ENCODE measurements around the gene SKI.
"Not testable (repeated sequence)": the region's sequence is repeated elsewhere in the genome, so short reads cannot be mapped to it uniquely, and the experiment has no call there.

The SKI gene

DNA sequence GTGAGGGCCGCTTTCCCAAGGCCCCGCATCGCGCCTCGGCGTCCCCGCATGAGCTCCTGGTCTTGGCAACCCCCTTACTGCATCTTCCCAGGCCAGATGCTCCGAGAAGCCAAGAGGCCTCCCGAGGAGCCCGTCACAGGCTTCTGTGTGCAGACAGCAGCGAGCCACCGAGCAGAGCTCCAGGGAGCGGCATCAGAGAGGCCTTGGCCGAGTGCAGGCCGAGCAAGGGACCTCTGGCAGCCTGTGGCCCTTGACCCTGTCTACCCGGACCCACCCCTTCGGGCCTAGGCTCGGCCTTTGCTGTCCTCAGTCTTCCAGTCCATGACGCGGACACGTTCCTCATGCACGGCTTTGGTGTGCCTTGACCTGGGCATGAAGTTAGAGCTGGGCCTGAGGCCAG lies 99.7 kb downstream of the SKI start:
- DNase-seq, result no peak

DNA sequence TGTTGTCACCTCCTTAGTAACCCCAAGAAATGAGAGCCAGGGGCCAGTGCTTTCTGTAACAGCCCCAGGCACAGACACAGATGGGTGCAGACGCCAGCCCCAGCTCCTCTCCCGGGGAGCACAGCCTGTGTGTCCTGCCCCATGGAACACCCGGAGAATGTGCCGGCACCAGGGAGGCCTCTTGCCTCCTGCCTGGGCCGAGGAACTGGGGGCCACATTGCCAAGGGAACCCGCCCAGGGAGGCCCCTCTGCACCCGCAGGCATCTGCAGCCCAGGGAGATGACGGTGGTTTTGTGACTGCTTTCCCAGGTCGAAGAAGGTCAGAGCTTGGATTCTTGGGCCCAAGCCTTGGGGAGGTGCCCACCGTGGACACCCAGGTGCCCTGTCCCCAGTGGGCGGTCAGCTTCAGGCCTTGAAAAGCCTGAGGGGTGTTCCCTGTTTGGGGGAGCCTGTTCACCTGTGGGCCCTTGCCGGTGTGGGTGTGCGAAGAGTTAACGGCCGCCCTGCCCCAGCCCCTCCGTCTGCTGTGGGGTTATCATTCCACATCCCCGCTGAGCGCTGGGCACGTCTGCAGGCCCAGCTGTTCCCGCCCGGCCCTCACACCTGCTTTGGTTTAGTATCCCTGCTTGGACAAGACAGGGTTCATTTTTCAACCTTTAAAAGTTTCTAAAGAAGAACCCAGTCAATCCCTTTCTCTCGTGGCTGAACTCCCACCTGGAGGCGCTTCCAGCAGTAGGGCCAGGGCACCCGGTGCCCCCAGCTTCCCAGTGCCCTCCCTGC lies 100.7 kb downstream of the SKI start:
- DNase-seq, result no peak

DNA sequence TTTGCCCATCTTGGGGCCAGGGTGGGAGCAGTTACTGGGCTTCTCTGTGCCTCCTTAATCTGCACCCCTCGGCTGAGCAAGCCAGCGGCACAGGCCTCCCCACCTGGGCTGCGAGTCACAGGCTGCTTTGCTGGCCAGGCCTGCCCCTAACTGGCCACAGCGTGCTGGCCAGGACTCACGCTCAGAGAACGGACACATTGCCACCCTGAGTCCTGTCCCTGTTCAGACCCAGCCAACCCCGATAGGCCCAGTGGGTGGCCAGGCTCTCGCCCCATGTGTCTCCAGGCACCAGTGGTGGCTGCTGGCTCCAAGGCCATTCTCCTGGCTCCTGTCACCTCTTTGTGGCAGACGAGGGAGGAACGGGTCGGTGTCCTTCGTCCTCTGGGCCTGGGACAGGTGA lies 101.9 kb downstream of the SKI start:
- DNase-seq, result no peak

DNA sequence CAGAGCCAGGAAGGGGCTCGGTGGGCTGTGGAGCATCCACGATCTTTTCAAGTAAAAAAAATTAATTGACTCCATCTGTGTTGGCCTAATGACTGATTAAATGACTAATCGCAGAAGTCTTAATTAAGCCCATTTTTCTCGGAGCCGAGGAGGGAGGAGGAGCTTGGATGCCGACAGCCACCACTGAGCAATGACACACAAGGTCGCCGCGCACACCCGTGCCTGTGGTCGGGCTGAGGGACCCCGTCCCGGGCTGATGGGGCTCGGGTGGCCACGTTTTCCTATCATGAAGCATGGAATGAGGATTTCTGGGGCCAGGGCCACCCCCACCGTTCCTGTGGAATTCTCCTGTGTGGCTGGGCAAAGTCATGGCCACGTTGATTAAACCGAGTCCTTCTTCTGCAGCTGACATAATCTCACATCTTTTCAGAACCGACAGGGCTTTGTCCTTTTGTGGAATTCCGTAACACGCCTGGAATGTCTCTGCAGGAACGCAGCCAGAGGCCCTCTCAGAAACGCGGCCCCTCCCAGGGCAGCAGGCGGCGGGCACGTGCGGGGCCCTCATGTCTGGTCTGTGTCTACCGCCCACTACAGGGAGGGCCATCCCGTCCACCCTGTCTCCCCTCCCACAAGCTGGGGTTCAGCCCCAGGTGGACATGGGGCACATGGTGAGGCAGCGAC lies 102.5 kb downstream of the SKI start:
- no peak for DNase-seq

DNA sequence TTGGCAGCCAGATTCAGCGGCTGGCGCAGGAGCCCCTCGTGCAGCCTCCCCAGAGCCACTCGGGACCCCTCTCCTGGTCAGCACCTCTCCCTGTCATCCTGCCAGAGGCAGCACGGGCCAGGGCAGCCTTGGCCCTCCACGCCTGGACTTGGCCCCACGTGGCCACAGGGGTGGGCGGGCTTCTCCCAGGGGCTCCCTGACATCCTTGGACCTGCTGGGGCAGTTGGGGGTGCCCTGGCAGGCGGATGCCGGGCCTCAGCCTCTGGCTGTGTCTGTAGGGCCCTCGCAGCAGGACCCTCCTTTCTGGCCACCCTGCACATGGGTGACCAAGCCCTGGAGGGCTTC lies 103.1 kb downstream of the SKI start:
- no peak for DNase-seq

DNA sequence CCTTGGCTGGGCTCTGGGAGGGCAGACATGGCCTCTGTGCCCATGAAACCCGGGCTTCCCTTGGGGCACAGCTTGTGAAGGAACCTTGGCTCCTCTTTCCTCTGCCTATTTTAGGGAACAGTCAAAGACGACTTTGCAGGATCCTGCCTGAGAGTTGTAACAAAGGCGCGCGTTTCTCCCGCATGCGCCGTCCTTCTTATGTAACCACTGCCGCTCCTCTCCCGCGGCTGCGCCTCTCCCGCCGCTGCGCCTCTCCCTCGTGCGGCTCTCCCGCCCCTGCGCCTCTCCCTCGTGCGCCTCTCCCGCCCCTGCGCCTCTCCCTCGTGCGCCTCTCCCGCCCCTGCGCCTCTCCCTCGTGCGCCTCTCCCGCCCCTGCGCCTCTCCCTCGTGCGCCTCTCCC lies 103.5 kb downstream of the SKI start:
- DNase-seq, result not testable (repeated sequence)

DNA sequence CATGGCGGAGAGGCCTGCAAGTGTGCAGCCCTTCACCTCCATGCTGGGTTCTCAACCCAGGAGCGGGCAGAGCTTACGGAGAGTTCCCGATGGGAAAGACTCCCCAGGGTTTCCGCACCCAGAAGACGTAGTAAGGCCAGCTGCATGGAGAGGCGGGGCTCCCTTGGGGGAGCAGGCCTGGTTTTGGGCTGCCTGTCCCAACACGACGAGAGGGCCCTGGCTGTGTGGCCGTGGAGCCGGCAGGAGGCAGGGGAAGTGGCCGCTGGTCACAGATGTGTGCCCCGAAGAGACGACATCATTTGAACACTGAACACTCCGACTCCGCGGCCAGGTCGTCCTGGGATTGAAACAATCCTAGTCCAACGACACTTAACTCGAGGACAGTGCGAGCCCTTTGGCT lies 106.2 kb downstream of the SKI start:
- no peak for DNase-seq

DNA sequence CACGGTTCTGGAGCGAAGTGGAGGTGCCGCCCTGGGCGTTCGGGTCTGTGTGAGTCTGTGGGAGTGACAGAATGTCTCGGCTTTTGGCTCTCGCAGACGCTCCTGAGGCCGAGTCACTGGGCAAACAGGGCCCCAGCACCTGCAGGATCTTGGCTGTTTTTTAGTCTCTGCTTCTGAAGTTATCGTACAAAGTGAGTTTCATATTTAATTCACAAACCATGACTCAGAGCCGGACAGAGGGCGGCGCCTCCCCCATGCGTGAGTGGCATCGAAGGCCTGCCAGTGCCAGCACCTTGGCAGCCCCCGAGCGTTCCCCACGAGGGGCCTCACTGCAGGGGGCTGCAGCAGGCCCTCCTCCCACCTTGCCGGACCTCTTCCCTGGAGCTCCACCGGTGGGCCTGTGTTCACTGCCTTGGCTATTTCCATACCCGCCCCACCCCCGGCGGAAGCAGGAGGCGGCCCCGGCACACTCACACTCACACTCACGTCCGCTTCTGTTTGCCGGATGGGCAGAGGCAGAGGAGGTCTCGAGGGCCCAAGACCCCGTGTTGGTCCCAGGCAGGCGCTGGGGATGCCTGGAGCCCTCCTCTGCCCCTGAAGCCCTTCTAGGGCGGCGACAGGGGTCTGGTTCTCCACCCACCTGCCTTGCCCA lies 106.9 kb downstream of the SKI start:
- DNase-seq, result no peak

DNA sequence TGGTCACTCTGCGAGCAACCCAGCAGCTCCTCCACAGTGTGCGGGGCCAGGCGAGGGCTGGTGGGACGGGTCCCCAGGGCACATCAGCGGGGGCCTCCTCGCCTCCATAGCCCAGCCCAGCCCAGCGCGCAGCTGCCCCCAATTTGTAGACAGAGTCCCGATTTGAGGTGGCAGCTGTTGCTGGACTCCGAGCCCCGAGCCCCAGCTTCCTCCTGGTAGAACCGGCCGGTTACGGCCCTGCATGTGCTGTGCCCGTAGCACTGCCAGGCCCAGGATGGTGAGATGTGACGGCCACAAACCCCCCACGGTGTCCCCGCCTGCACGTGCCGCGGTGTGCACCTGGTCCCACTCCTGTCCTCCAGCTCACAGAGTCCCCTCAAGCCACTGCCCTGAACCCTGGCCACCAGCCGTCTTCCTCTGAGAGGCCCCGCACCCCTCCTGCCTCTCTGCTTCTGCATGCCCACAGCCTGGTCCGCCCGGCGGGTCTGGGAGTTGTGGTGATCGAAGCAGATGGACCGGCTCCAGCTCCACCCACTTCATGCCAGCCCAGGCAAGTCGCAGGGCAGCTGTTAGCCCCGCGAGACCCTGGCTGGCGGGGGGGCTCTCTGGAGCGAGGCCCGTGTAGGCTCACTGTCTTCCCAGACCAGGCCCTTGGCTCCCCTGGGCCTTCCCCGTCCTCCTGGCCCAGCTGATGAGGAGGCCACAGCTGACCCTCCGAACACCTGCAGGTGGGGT lies 107.8 kb downstream of the SKI start:
- DNase-seq, result no peak

DNA sequence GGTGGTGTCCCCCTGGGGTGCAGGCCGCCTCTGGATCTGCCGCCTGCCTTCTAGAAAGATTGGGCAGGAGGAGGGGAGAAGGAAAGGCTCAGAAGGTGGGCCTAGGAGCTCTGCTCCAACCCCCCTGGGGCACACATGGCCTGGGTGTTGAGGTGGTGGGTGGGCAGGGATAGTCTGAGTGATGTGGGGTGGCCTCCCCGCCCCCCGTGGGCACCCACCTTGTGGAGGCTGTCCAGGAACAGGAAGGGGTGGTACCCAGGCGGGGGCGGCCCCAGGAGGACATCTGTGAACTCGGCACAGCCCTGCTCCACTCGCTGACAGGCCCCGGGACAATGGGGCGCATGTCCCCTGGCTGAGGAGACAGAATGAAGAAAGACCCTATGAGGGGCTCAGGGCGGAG lies 108.4 kb downstream of the SKI start:
- DNase-seq, result no peak

DNA sequence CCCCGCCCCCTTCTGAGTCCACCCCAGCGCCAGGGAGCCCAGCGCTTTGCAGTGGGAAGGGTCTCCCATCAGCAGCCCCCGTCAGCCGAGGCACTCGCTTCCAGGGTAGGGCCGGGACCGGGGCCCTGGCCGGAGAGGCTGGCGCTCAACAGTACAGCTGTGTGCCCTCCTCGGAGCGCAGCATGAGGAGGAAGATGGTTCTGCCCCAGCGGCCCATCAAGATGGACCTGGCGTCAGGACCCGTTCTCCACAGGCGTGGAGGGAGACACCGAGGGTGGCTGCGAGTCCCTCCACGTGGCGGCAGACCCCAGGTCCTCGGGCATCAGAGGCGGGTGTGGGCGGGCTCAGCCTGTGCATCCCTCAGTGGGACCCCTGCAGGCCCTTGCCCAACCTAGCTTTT lies 109.0 kb downstream of the SKI start:
- no peak for DNase-seq

DNA sequence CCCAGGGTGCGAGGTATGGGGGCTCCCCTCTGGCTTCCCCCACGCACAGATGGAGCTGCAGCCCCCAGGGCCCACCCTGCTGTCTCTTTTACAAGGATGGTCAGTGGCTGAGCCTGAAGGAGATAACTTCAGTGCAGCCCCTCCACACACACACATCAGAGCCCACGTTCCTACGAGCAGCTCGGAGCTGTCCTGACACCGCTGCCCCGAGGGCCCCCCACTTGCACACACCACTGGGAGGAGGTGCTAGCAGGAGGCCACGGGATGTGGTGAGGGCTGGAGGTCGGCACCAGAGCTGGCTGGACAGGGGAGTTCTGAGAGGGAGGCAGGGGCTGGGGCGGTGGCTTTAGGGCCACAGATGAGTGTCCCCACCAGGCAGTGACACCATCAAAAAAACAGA lies 109.4 kb downstream of the SKI start:
- no peak for DNase-seq

DNA sequence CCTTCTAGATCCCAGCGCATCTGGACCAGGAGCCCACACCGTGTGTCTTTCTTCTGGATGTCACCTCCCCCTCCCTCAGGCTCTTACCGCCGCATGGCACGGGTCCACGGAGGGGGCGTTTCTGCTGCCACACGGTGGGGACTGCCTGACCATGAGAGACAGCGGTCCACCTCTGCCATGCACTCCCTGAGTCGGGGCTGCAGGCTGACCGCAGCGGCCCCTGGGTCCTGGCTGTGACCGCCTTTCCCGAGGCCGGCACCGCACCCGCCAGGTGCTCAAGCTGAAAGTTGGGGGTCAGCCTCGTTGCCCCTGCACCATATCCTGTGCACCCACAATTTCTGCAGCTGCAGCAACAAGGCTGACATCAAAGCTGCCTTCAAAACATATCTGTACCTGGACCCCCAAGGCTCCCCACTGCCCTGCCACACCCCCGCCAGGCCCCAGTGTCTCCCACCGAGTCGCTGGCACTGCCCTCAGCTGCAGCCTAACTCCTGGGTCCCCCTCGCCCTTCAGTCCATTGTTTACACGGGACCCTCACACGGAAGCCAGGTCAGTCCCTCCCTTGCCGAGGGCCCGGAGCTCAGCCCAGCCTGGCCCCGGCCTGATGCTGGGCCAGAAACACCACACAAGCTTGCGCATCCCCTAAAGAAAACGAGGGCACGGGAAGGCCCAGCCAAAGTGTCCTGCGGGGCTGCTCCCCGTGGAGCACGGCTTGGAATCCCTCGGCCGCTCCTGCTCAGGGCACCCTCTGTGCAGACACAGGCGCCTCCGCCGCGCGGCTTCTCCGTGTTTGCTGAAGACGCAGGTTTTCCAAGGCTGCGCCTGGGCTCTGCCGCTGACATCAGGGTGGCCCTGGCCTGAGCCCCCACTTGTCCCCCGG lies 111.3 kb downstream of the SKI start:
- DNase-seq, result no peak

DNA sequence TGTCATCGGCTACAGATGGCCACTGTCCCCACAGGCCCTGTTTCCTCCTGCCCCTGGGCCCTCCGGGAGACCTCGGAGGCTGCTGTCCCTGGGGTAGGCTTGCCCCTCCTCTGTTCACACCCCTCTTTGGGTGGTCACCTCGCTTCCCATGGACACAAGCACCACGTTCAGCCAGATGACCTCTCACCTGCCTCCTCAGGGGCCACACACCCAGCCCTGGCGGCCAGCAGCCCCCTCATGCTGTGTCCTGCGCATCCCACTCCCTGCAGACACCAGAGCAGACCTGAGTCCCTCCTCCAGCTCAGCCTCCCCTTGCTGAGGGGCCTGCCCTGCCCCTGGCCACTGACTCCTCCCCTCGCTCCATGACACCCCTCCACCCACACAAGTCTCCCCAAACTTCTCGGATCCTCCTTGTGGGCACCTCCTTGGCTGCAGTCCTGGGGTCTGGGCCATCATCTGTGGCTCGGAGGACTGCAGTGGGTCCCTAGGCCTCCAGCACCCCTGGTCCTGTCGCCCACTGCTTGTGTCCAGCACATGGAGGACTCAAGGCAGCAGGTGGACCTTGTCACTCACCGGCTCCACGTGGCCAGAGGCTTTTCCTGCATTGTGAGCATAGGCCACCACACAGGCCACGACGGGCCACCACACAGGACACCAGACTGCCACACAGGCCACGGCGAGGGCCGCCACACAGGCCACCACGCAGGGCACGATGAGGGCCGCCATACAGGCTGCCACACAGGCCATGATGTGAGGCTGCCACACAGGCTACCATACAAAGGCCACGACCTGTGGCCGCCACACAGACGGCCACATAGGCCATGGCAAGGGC lies 112.2 kb downstream of the SKI start:
- no peak for DNase-seq

DNA sequence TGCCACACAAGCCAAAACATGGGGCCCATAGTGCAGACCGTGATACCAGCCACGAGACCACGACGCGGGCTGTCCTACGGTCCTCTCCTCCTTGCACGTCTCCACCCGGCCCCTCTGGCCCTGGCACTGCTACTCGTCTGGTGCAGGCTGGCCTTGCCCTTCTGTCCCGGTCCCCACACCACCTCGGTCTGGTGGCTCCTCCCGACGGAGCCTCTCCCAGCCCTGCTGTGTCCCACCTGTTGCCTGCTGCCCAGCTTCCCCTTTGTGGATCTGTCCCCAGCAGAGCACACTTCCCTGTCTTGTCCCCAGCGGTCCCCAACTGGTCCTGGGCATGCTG lies 112.8 kb downstream of the SKI start:
- no peak for DNase-seq

DNA sequence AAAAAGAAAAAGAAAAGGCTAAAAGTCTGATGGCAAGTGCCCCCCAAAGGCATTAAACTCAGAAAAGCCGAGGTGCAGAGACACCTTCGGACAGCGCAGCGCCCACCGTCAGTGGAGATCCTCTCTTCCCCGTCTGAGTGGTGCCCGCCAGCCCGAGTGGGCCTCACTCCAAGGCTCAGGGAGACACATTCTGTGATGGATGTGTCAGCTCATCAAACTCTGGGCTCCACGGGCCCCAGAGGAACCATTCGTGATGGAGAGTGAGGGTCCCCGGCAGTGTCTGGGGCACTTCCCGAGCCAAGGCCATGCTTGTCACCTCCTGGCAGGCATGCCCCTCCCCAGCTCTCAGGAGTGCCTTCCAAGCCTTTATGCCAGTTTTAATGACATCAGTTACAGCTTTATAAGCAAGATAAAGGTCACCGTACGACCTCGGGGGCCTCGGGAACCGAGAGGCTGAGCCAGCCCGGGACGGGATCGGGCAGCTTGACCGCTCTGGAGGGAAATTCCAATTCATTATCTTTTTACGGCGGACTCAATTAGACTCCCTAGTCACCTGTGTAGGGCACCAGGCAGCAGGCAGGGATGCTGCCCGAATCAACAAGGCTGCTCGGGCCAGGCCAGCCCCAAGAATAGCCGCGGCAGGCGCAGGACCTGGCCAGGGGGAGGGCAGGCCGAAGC lies 113.7 kb downstream of the SKI start:
- DNase-seq, result no peak

DNA sequence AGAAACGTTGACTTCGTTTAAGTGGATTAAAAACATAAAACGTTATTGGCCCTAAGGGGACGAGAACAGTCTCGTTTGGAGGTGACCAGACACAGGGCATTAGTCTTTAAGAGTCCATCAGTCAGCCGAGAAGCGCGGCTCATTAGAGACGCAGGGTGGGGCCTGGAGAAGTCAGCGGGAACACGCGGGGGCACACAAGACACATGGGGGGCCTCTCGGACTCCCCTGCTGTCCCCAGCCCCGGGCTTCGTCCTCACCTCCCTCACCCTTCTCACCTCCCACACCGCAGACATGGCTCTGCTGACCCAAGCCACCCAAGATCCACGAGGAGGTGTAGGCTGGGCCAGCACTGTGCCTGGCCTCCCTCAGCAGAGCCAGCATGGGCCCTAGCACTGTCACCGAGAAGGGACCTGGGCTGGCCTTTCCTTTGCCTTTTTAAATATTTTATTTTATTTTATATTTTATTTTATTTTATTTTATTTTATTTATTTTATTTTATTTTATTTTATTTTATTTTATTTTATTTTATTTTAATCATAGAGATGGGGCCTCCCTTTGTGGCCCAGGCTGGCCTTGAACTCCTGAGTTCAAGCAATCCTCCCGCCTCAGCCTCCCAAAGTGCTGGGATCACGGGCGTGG lies 114.4 kb downstream of the SKI start:
- DNase-seq, result no peak

DNA sequence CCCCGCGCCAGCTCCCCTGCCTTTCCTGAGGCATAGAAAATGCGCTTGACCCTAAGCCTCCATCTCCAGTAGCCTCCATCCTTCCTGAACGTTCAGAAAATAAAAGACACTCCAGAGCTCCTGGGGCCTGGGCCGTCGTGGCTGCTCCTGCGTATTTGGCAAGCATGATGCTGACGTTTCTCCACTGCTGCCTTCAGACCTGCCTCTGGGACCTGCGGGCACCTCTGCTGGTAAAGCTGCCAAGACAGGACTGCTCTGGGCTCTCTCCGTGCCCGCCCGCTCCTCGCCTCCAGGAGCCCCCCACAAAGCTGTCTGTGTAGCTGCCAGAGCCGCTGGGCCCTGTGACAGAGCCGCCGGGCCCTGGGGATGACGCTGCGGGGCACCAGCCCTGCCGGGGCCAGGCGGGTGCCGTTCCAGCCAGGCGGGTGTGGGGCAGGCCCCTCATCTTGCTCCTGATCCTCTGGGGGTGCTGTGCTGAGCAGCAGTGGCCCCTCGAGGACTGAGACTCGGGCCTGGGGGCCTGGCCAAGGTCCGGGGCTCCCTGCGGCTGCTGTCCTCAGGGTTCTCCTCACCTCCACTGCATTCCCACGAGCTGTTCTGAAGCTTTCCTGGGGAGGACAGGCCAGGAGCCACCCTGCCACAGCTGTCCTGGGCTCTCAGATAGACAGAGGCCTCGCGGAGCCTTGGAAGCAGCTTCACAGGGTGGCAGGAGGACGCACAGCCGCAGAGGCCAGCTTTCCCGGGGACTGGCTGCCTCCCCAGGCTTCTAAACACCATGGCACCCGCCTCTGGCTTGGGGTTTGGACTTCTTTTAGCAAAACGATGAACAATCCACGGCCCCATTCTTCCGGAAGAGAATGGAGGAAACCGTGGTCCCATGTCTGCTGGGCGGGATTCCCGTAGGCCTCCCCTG lies 115.2 kb downstream of the SKI start:
- no peak for DNase-seq

DNA sequence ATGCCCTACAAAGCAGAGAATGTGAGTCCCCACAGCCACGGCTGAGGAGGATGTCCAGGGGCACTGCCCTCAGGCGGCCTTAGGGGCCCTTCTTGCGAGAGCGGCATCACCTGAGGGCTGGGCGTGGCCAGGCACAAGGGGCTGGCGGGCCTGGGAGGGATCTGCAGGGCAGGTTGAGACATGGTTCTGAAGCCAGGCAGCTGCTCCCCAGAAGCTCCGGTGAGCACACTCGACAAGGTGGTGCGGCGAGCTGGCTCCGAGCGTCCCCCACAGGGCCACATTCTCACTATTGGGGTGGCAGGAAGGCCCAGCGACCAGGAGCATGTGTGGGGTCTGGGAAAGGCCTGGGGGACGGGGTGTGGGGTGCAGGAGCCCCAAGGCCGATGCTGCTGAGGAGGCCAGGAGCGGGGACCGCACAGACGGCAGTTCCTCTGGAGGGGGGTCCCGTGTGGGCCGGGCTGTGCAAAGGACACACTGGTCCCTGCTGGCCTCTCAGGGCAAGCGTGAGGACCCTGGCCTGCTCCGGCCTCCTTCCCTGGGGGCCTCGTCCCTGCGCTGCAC lies 116.1 kb downstream of the SKI start:
- DNase-seq, result no peak
